Right lobe of liver (tissue), 6 donors: ENCODE results near the gene BARD1. TPM values are rescaled to one million over a fixed set of nuclear protein-coding genes. Genes with fewer than 3 reads are reported as not detected.
"Not testable (repeated sequence)": the region's sequence is repeated elsewhere in the genome, so short reads cannot be mapped to it uniquely, and the experiment has no call there.

ENCODE experiments used
- ATAC-seq, 4 donors: fragments of 200-7000 bp; cut with Tn5 transposase; one replicate each; pipeline ENCODE4 v1.9.1; 2020; ENCODE audit warnings: mild to moderate bottlenecking in 4 of 4, moderate library complexity in 4 of 4
- DNase-seq, 3 donors: peaks; one replicate each; pipeline ENCODE4 v3.0.0-alpha.2; 2020
- H3K27ac ChIP-seq, 3 donors: fragments of 200-600 bp; one replicate each; pipeline ENCODE4 v1.8.0; 2022
- H3K27me3 ChIP-seq, 2 donors: fragments of 200-600 bp; one replicate each; pipeline ENCODE4 v1.8.0; 2022
- H3K36me3 ChIP-seq, 4 donors: fragments of 200-600 bp; sonication (generic) in 1 of 4; one replicate each; pipeline versions ENCODE4 v1.5.1 to v1.8.0; 2017 to 2022; ENCODE audit warnings: control low read depth in 1 of 4
- H3K4me1 ChIP-seq, 4 donors: fragments of 200-600 bp; sonication (generic) in 1 of 4; one replicate each; pipeline versions ENCODE4 v1.5.1 to v1.8.0; 2017 to 2022; ENCODE audit warnings: control low read depth in 1 of 4
- H3K4me3 ChIP-seq, 3 donors: fragments of 200-600 bp; one replicate each; pipeline ENCODE4 v1.8.0; 2022
- H3K9me3 ChIP-seq, 4 donors: fragments of 200-600 bp; sonication (generic) in 1 of 4; one replicate each; pipeline versions ENCODE4 v1.5.1 to v1.8.0; 2017 to 2022; ENCODE audit warnings: control low read depth in 1 of 4
- CTCF ChIP-seq, 4 donors: fragments of 200-600 bp in 3 of 4; fragments of 450-650 bp in 1 of 4; IDR thresholded peaks; one replicate each; pipeline versions ENCODE4 v1.5.1 to v1.8.0; 2016 to 2022; ENCODE audit warnings: antibody characterized with exemption in 4 of 4, mild to moderate bottlenecking in 2 of 4
- POLR2A ChIP-seq: fragments of 450-650 bp; IDR thresholded peaks from one replicate; pipeline ENCODE4 v1.6.1; 2017; ENCODE audit warnings: antibody characterized with exemption, mild to moderate bottlenecking
- WGBS: methylation state at CpG from one replicate; pipeline ENCODE4 v1.1.6; 2018; ENCODE audit warnings: low coverage, low lambda C conversion rate; ENCODE audit not compliant: insufficient coverage; ENCODE audit errors: missing lambda C conversion rate; 5-methylcytosine and 5-hydroxymethylcytosine counted together
- intact Hi-C, 2 donors: fragments of 100-400 bp; cut with DNase I; formaldehyde crosslinking; loops; one replicate each; pipeline versions ENCODE4 v1.11.2 to v1.14.1; 2022
- total RNA-seq, 6 experiments: library from RNA; depleted of rRNA in 2 of 6; stranded (reverse); fragments of >200 nt in 2 of 6; fragmentation: NEBNext Ultra II Directional in 3 of 6; extraction: Animal tissue kit (Norgen Biotek cat#: 25700) in 3 of 6; gene quantifications; one replicate each; pipeline versions ENCODE4 v1.1.0 to v1.2.4, GENCODE V29; 2016 to 2023
- donor health status: DM: no; HTN: yes; CAD: no.
- donor health status: DM: no; HTN: no; CAD: no.
- donor health status: DM: no; HTN: no; CAD: no.
- donor health status: DM: no; HTN: yes; CAD: no.
- donor health status: DM: no; HTN: yes; CAD: no.

Gene BARD1
- total RNA-seq, 6 experiments from 2014 or later = 1.8 to 6.1 (median 2.2) TPM

DNA sequence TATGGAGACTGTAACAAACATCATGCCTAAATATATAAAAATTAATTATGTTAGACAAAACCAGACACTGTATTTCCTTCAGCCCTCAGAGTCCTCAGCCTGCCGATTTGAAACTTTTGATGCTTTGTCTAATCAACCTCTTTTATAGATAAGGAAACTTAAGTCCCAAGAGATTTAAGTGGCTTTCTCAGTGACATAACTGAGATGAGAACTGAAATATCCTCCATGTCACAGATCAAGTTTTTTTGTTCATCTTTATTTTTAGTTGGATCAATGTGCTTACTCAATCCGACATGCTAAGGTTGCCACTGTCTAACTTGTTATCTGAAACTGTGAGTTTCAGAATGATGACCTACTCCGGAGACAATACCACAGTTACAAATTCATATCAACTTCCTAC lies 72.3 kb downstream of the BARD1 start:
- 66% methylated on average over 3 of the region's 3 CpGs for WGBS
- DNase-seq (no peak), ATAC-seq (no peak)

DNA sequence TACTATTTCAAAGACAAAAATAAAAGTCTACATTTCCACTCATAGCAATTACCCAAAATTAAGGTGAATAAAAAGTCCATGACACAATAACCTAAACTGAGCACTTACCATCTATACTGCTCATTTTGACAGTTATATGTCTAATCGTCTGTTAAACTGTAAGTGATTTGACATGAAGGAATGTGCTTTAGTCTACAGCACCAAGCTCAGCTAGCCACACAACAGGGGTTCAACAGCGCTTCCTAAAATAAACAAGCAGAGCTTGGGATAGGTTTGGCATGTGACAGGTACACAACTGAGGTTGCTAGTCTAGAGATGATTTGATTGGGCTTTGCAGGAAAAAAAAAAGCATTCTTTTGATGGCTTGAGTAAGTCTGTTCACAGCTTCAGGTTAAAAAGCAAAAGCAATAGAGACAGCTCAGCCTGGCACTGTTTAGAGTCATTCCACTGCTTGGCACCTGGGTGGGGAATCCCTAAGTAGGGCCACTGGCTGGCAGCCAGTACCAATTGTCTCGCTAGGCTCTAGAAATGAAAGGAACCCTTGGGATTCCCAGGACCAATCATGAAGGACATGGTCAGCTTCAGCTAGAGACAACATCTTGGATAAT lies 78.6 kb downstream of the BARD1 start:
- no peaks in the 10 kb centered on the region for H3K9me3 ChIP-seq
- intact Hi-C loops = no loop called here
- ATAC-seq (no peak), DNase-seq (no peak)
- no peaks in the 10 kb centered on the region for H3K4me1 ChIP-seq
- no peak overlapping the region for H3K4me3 ChIP-seq
- H3K27ac ChIP-seq = no peak overlapping the region
- H3K27me3 ChIP-seq = no peaks in the 10 kb centered on the region
- TF ChIP-seq CTCF (IDR thresholded peaks at IDR 0.05) (no peak), POLR2A (no peak)
- 85% methylated on average over 2 of the region's 3 CpGs for WGBS
- H3K36me3 ChIP-seq = no peaks in the 10 kb centered on the region

More for the DNA sequence above, 72.3 kb downstream of the BARD1 start:
- no peak overlapping the region for H3K27ac ChIP-seq
- H3K27me3 ChIP-seq = no peaks in the 10 kb centered on the region
- TF ChIP-seq CTCF (IDR thresholded peaks at IDR 0.05) (no peak), POLR2A (no peak)
- H3K9me3 ChIP-seq = no peaks in the 10 kb centered on the region
- intact Hi-C loops = no loop called here
- no peaks in the 10 kb centered on the region for H3K36me3 ChIP-seq
- H3K4me1 ChIP-seq = no peaks in the 10 kb centered on the region
- no peak overlapping the region for H3K4me3 ChIP-seq

- TF ChIP-seq CTCF (IDR thresholded peaks at IDR 0.05) (no peak), POLR2A (no peak)
- Histone ChIP-seq H3K27ac (no peak overlapping the region), H3K36me3 (no peaks in the 10 kb centered on the region), H3K4me1 (no peaks in the 10 kb centered on the region), H3K9me3 (no peaks in the 10 kb centered on the region), H3K4me3 (no peak overlapping the region), H3K27me3 (no peaks in the 10 kb centered on the region)
- ATAC-seq = no peak
- DNase-seq = no peak
- 95% methylated on average over 3 of the region's 3 CpGs for WGBS
- intact Hi-C loops = no loop called here
Measured at GRCh38 chr2:214730248-214730647, 79.2 kb downstream of the BARD1 start.

GRCh38 chr2:214724741-214725140 lies 84.7 kb downstream of the BARD1 start:
- Histone ChIP-seq H3K27me3 (no peaks in the 10 kb centered on the region), H3K4me1 (no peaks in the 10 kb centered on the region), H3K36me3 (no peaks in the 10 kb centered on the region), H3K27ac (no peak overlapping the region), H3K4me3 (no peak overlapping the region), H3K9me3 (no peaks in the 10 kb centered on the region)
- 100% methylated on average over 1 of the region's 1 CpG for WGBS
- no peak for TF ChIP-seq POLR2A
- no peak for TF ChIP-seq CTCF (IDR thresholded peaks at IDR 0.05)
- DNase-seq (no peak), ATAC-seq (no peak)
- intact Hi-C loops = no loop called here

DNA sequence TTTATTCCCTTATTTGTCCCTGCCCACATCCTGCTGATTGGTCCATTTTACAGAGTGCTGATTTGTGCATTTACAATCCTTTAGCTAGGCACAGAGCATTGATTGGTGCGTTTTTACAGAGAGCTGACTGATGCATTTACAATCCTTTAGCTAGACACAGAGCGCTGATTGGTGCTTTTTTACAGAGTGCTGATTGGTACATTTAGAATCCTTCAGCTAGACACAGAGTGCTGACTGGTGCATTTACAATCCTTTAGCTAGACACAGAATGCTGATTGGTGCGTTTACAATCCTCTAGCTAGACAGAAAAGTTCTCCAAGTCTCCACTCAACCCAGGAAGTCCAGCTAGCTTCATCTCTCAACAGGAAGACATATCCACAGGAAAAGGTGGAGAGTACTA lies 91.6 kb downstream of the BARD1 start:
- H3K27ac ChIP-seq, ATAC-seq, H3K36me3 ChIP-seq, intact Hi-C loops, DNase-seq, H3K9me3 ChIP-seq, H3K27me3 ChIP-seq, H3K4me1 ChIP-seq, H3K4me3 ChIP-seq: not testable (repeated sequence)
- 96% methylated on average over 3 of the region's 3 CpGs for WGBS
